ENCODE measurements around the gene RPS6KB2. TPM values are rescaled to one million over a fixed set of nuclear protein-coding genes. Genes with fewer than 3 reads are reported as not detected.

The RPS6KB2 gene
- total RNA-seq, 4 donors from 2014 or later: 53.5 to 108 (median 75.9) TPM

GRCh38 chr11:67381244-67381972 lies 46.9 kb upstream of the RPS6KB2 start:
- Histone ChIP-seq H3K4me3 (no peak overlapping the region), H3K4me1 (peaks cover 4 to 12% (median 11%) of the 10 kb centered on the region in 4 donors), H3K9me3 (no peaks in the 10 kb centered on the region), H3K27ac (peak overlapping the region in 1 of 4 donors; percentile 41), H3K27me3 (no peaks in the 10 kb centered on the region), H3K36me3 (no peaks in the 10 kb centered on the region)
- intact Hi-C loops (cut with DNase I; ENCODE audit: low total_unique reads) (loop anchor here (5.0 kb wide), 1 partner anchor 34 kb away; no protein-coding TSS in a partner anchor), in situ Hi-C loops (cut with MboI; ENCODE audit: low pct_ligation_motif_present in 1 of 4, low pct_unique_long_range_greater_than_20kb in 1 of 4, low sequenced_read_pairs in 3 of 4) (loop anchor here in 2 of 4 donors (5.0 to 25.0 kb wide), 2 partner anchors 119 kb away; partner anchors contain the start of gene GRK2 (in 1 of the 2))
- no peak for DNase-seq
- WGBS, 2 donors (ENCODE audit: low coverage in 1 of 2): 73 to 83% methylated on average over 8 to 13 of the region's 13 CpGs
- TF ChIP-seq POLR2AphosphoS5 (IDR thresholded peaks at IDR 0.05) (no peak), EP300 (IDR thresholded peaks at IDR 0.05; ENCODE audit: low read depth) (no peak), CTCF (IDR thresholded peaks at IDR 0.05) (no peak), POLR2A (IDR thresholded peaks at IDR 0.05) (no peak)

- DNase-seq: peak; percentile 89
- intact Hi-C loops (cut with DNase I; ENCODE audit: low total_unique reads) (loop anchor here (1.0 to 5.0 kb wide), 2 partner anchors 25 to 35 kb away; no protein-coding TSS in a partner anchor), in situ Hi-C loops (cut with MboI; ENCODE audit: low pct_ligation_motif_present in 1 of 4, low pct_unique_long_range_greater_than_20kb in 1 of 4, low sequenced_read_pairs in 3 of 4) (loop anchor here in 2 of 4 donors (5.0 to 25.0 kb wide), 2 partner anchors 120 kb away; partner anchors contain the start of gene GRK2 (in 1 of the 2))
- H3K27me3 ChIP-seq: no peaks in the 10 kb centered on the region
- TF ChIP-seq POLR2AphosphoS5 (IDR thresholded peaks at IDR 0.05) (no peak), CTCF (IDR thresholded peaks at IDR 0.05) (peak; percentile 96 to 98 (median 96)), EP300 (IDR thresholded peaks at IDR 0.05; ENCODE audit: low read depth) (no peak)
- H3K36me3 ChIP-seq: no peaks in the 10 kb centered on the region
- peaks cover 4 to 12% (median 11%) of the 10 kb centered on the region in 4 donors for H3K4me1 ChIP-seq
- H3K9me3 ChIP-seq: no peaks in the 10 kb centered on the region
- whole genome bisulfite sequencing, 2 donors (ENCODE audit: low coverage in 1 of 2): 45 to 53% methylated on average over 5 to 14 of the region's 16 CpGs
- H3K27ac ChIP-seq: no peak overlapping the region
- no peak overlapping the region for H3K4me3 ChIP-seq
Measured at GRCh38 chr11:67382276-67383136, 45.8 kb upstream of the RPS6KB2 start.

GRCh38 chr11:67384851-67385366 lies 43.4 kb upstream of the RPS6KB2 start:
- intact Hi-C loops (cut with DNase I; ENCODE audit: low total_unique reads): loop anchor here (5.0 kb wide), 1 partner anchor 38 kb away; no protein-coding TSS in a partner anchor
- no peaks in the 10 kb centered on the region for H3K36me3 ChIP-seq
- TF ChIP-seq EP300 (IDR thresholded peaks at IDR 0.05; ENCODE audit: low read depth): no peak
- H3K27ac ChIP-seq: no peak overlapping the region
- H3K4me1 ChIP-seq: peaks cover 4 to 20% (median 6%) of the 10 kb centered on the region in 4 donors
- 35% methylated on average over 3 of the region's 3 CpGs; no CpG with 5 or more reads in 1 of the 2 donors for WGBS, 2 donors (ENCODE audit: low coverage in 1 of 2)
- H3K4me3 ChIP-seq: no peak overlapping the region
- H3K9me3 ChIP-seq: no peaks in the 10 kb centered on the region
- no peaks in the 10 kb centered on the region for H3K27me3 ChIP-seq
- in situ Hi-C loops (cut with MboI; ENCODE audit: low pct_ligation_motif_present in 1 of 4, low pct_unique_long_range_greater_than_20kb in 1 of 4, low sequenced_read_pairs in 3 of 4): loop anchor here in 2 of 4 donors (5.0 to 25.0 kb wide), 2 partner anchors 123 kb away; partner anchors contain the start of gene GRK2 (in 1 of the 2)
- no peak for DNase-seq

DNA sequence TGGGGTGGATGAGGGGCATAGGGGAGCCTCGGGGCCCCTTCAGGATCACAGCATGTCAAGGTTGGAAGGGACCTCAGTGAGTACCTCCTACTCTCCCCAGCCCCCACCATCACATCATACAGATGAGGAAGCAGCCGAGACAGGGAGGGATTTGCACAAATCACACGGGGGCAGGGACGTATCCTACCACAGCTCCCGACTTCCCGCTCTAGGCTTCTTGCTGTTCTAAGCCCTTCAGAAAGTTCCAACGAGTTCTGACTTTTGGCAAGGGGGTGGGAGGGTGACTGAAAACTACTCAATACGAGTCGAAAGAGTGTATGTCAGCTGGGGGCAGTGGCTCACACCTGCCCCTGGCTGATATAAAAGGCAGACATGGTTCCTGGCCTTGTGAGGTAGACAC lies 41.2 kb upstream of the RPS6KB2 start:
- DNase-seq: no peak
- Histone ChIP-seq H3K27me3 (no peaks in the 10 kb centered on the region), H3K4me1 (peaks cover 10 to 28% (median 18%) of the 10 kb centered on the region in 4 donors), H3K36me3 (no peaks in the 10 kb centered on the region), H3K27ac (no peak overlapping the region), H3K4me3 (no peak overlapping the region), H3K9me3 (no peaks in the 10 kb centered on the region)
- TF ChIP-seq POLR2AphosphoS5 (IDR thresholded peaks at IDR 0.05) (no peak), POLR2A (IDR thresholded peaks at IDR 0.05) (no peak), EP300 (IDR thresholded peaks at IDR 0.05; ENCODE audit: low read depth) (no peak), CTCF (IDR thresholded peaks at IDR 0.05) (no peak)
- WGBS, 2 donors (ENCODE audit: low coverage in 1 of 2): 55 to 58% methylated on average over 7 to 9 of the region's 9 CpGs
- in situ Hi-C loops (cut with MboI; ENCODE audit: low pct_ligation_motif_present in 1 of 4, low pct_unique_long_range_greater_than_20kb in 1 of 4, low sequenced_read_pairs in 3 of 4): loop anchor here in 1 of 4 donors (25.0 kb wide), 1 partner anchor 125 kb away; the partner anchor contains the start of gene GRK2
- intact Hi-C loops (cut with DNase I; ENCODE audit: low total_unique reads): no loop called here
